K562 (cell line): ENCODE data around the gene PXK. TPM values are rescaled to one million over a fixed set of nuclear protein-coding genes. Genes with fewer than 3 reads are reported as not detected.
A peak's percentile ranks its signal among the peaks of the same experiment; 100 is the strongest.

Experiments
- ATAC-seq: fragments of 200-7000 bp; cut with Tn5 transposase; 3 replicates; pipeline ENCODE4 v1.9.1; 2020; ENCODE audit warnings: moderate library complexity
- BruUV-seq: library from RNA; stranded (reverse); fragments of 400-500 nt; replicated peaks from 2 replicates; lab custom pipeline; 2021; lab: Mats Ljungman, UMichigan
- CTCF ChIA-PET: fragments of 300-600 bp; formaldehyde crosslinking; extraction: SDS; loops from one replicate; lab custom pipeline; 2021; ENCODE audit warnings: low intra/inter-chr PET ratio; lab: Yijun Ruan, JAX
- POLR2A ChIA-PET: fragments of 300-600, 350-650 bp; sonication (Branson Sonifier 250); formaldehyde crosslinking; extraction: SDS; loops from one replicate; lab custom pipeline; 2021; ENCODE audit warnings: antibody characterized with exemption, inconsistent platforms; lab: Yijun Ruan, JAX
- DNase-seq, 4 experiments: peaks; one replicate each; pipeline versions ENCODE4 v3.0.0 to v3.0.0-alpha.2; 2011 to 2018; ENCODE audit warnings: low spot score in 3 of 4, mixed read lengths in 3 of 4; ENCODE audit errors: extremely low read depth in 1 of 4
- FAIRE-seq: peaks from 2 replicates; lab custom pipeline; 2011; peaks lifted over from hg19 to GRCh38; lab: Jason Lieb, UNC
- H2AFZ ChIP-seq: 2 replicates; pipeline ENCODE4 v1.6.0; 2011; ENCODE audit warnings: low read depth, low read length, control low read depth, inconsistent platforms
- H3K27ac ChIP-seq: fragments of 200-600 bp; 3 replicates; pipeline ENCODE4 v1.8.0; 2011; ENCODE audit warnings: low read depth, mild to moderate bottlenecking, control low read depth, inconsistent platforms, low read length, moderate library complexity, mixed read lengths; ENCODE audit errors: extremely low read depth
- H3K27me3 ChIP-seq, 2 experiments: fragments of 300-600 bp in 1 of 2; 2 replicates in 1 of 2; 3 replicates in 1 of 2; pipeline versions ENCODE4 v1.6.0 to v1.8.0; 2011; ENCODE audit warnings: inconsistent platforms in 2 of 2, low read length in 2 of 2, mild to moderate bottlenecking in 1 of 2, mixed read lengths in 1 of 2, moderate library complexity in 1 of 2; ENCODE audit not compliant: control insufficient read depth in 2 of 2, insufficient read depth in 2 of 2
- H3K36me3 ChIP-seq: fragments of 300-600 bp; 3 replicates; pipeline ENCODE4 v1.8.0; 2011; ENCODE audit warnings: mild to moderate bottlenecking, low read length, inconsistent platforms; ENCODE audit not compliant: control insufficient read depth, insufficient read depth
- H3K4me1 ChIP-seq, 2 experiments: fragments of 200-600 bp in 1 of 2; replicated peaks in 1 of 2; 2 replicates in 1 of 2; 3 replicates in 1 of 2; pipeline versions ENCODE4 v1.5.1 to v1.8.0; 2011; ENCODE audit warnings: inconsistent platforms in 2 of 2, low read length in 2 of 2, mild to moderate bottlenecking in 1 of 2, mixed read lengths in 1 of 2, moderate library complexity in 1 of 2; ENCODE audit not compliant: control insufficient read depth in 2 of 2, insufficient read depth in 2 of 2
- H3K4me2 ChIP-seq: 2 replicates; pipeline ENCODE4 v1.6.1; 2011; ENCODE audit warnings: low read length, control low read depth, inconsistent platforms, mixed read lengths; ENCODE audit not compliant: insufficient read depth
- H3K4me3 ChIP-seq: fragments of 200-600 bp; sonication (generic), shearing (Covaris generic); 2 replicates; pipeline ENCODE4 v1.5.1; 2016; ENCODE audit warnings: control low read depth, inconsistent platforms
- H3K79me2 ChIP-seq: fragments of 200-600 bp; 3 replicates; pipeline ENCODE4 v1.8.0; 2011; ENCODE audit warnings: low read length, inconsistent platforms; ENCODE audit not compliant: control insufficient read depth, insufficient read depth
- H3K9ac ChIP-seq, 2 experiments: 2 replicates each; pipeline versions ENCODE4 v1.6.0 to v1.6.1; 2011; ENCODE audit warnings: low read depth in 2 of 2, low read length in 2 of 2, control low read depth in 1 of 2, inconsistent platforms in 1 of 2, mild to moderate bottlenecking in 1 of 2, mixed read lengths in 1 of 2; ENCODE audit not compliant: insufficient read depth in 1 of 2
- H3K9me1 ChIP-seq: one replicate; pipeline ENCODE4 v1.6.0; 2011; ENCODE audit warnings: inconsistent platforms, mild to moderate bottlenecking, low read length, moderate library complexity; ENCODE audit not compliant: control insufficient read depth, insufficient read depth
- H3K9me3 ChIP-seq: replicated peaks from 2 replicates; pipeline ENCODE4 v1.5.1; 2011; ENCODE audit warnings: low read depth, low read length, inconsistent platforms; ENCODE audit not compliant: control insufficient read depth, insufficient read depth
- H4K20me1 ChIP-seq: replicated peaks from 2 replicates; pipeline ENCODE4 v1.6.1; 2011; ENCODE audit warnings: low read length, inconsistent platforms, mixed read lengths; ENCODE audit not compliant: control insufficient read depth, insufficient read depth
- CREBBP ChIP-seq: IDR thresholded peaks from one replicate; pipeline ENCODE4 v1.6.1; 2012; ENCODE audit warnings: low read depth, mild to moderate bottlenecking, control low read depth, inconsistent platforms, low read length
- DDX20 ChIP-seq: fragments of 450-650 bp; IDR thresholded peaks from 2 replicates; pipeline ENCODE4 v1.6.1; 2016; ENCODE audit warnings: missing genetic modification characterization, low read depth, mild to moderate bottlenecking, missing compliant biosample characterization, moderate library complexity
- FOXP1 ChIP-seq: sonication (generic); formaldehyde crosslinking; IDR thresholded peaks from 2 replicates; pipeline ENCODE4 v1.8.0; 2022; ENCODE audit warnings: mild to moderate bottlenecking, missing genetic modification reagents
- HMG20A ChIP-seq: fragments of 450-650 bp; formaldehyde crosslinking; conservative IDR thresholded peaks from 2 replicates; pipeline ENCODE4 v1.4.0; 2020; ENCODE audit warnings: mild to moderate bottlenecking, mixed read lengths
- IFI16 ChIP-seq: fragments of 250-450 bp; sonication (Bioruptor Pico); IDR thresholded peaks from 2 replicates; pipeline ENCODE4 v2.1.2; 2022; ENCODE audit warnings: mild to moderate bottlenecking, inconsistent platforms
- KAT8 ChIP-seq: fragments of 450-650 bp; IDR thresholded peaks from 2 replicates; pipeline ENCODE4 v1.6.1; 2016; ENCODE audit warnings: low read depth, mild to moderate bottlenecking
- PPARD ChIP-seq: fragments of 250-450 bp; sonication (Bioruptor Pico); IDR thresholded peaks from 2 replicates; pipeline ENCODE4 v1.8.0; 2022; ENCODE audit warnings: inconsistent platforms, mild to moderate bottlenecking, moderate library complexity
- RBM17 ChIP-seq: fragments of 200-400 bp; formaldehyde crosslinking; IDR thresholded peaks from 2 replicates; pipeline ENCODE4 v1.6.1; 2017; ENCODE audit warnings: low read depth, mild to moderate bottlenecking, low read length, borderline replicate concordance
- SLC30A9 ChIP-seq: fragments of 250-450 bp; sonication (Bioruptor Pico); IDR thresholded peaks from 2 replicates; pipeline ENCODE4 v1.8.0; 2022; ENCODE audit warnings: mild to moderate bottlenecking, moderate library complexity
- XRCC5 ChIP-seq: fragments of 200-400 bp; formaldehyde crosslinking; IDR thresholded peaks from 2 replicates; pipeline ENCODE4 v1.6.1; 2017; ENCODE audit warnings: low read depth, mild to moderate bottlenecking, low read length
- ZNF140 ChIP-seq: fragments of 250-450 bp; sonication (Bioruptor Pico); IDR thresholded peaks from 2 replicates; pipeline ENCODE4 v1.8.0; 2021; ENCODE audit warnings: moderate library complexity, mild to moderate bottlenecking, inconsistent platforms
- ZNF146 ChIP-seq: IDR thresholded peaks from one replicate; pipeline ENCODE4 v1.6.1; 2018; ENCODE audit warnings: missing compliant biosample characterization; ENCODE audit not compliant: unreplicated experiment
- ZNF282 ChIP-seq: sonication (generic); formaldehyde crosslinking; IDR thresholded peaks from 2 replicates; pipeline ENCODE4 v1.8.1; 2023; ENCODE audit warnings: missing genetic modification reagents
- WGBS: fragments of 100-300 bp; shearing (Covaris generic); methylation state at CpG from one replicate; pipeline ENCODE4 v1.1.6; 2016; ENCODE audit warnings: low coverage, mixed read lengths; ENCODE audit not compliant: insufficient coverage; ENCODE audit errors: missing lambda C conversion rate; 5-methylcytosine and 5-hydroxymethylcytosine counted together
- in situ Hi-C: fragments of 300-500 bp; cut with MboI; formaldehyde crosslinking; loops from 4 replicates; pipeline ENCODE4 v1.15.0; 2018; ENCODE audit warnings: inconsistent platforms, mixed read lengths
- intact Hi-C: fragments of 100-400 bp; cut with micrococcal nuclease; formaldehyde crosslinking; loops from 2 replicates; pipeline ENCODE4 v1.14.2; 2022
- polyA plus RNA-seq, 8 experiments: library from polyadenylated mRNA; depleted of rRNA in 4 of 8; stranded (reverse) in 5 of 8; unstranded in 3 of 8; fragments of >200 nt; fragmentation: Nextera tagmentation in 2 of 8; fragmentation: Illumina TruSeq in 1 of 8; extraction: Ambion mirVana in 2 of 8; extraction: Trizol in 1 of 8; gene quantifications; 2 replicates each; pipeline versions ENCODE4 v1.2.1 to v1.2.3, GENCODE V29; 2011 to 2014; ENCODE audit warnings: inconsistent platforms in 1 of 8, missing spikeins in 1 of 8
- total RNA-seq, 7 experiments: library from RNA; depleted of rRNA in 6 of 7; stranded (reverse); fragments of >200 nt in 6 of 7; fragmentation: Illumina TruSeq in 2 of 7; extraction: Trizol in 2 of 7; gene quantifications; 2 replicates each; pipeline versions ENCODE4 v1.2.1 to v1.2.3, GENCODE V29; 2011 to 2021; ENCODE audit warnings: low replicate concordance in 1 of 7
- TF ChIP-seq, protein P1 (sequence below), 2 experiments: fragments of 200-800 bp in 1 of 2; sonication (Bioruptor generic) in 1 of 2; sonication (generic) in 1 of 2; formaldehyde crosslinking in 1 of 2; IDR thresholded peaks in 1 of 2; conservative IDR thresholded peaks in 1 of 2; 2 replicates each; pipeline versions ENCODE4 v1.5.0 to v1.6.1; 2016 to 2020; ENCODE audit warnings: missing compliant biosample characterization in 1 of 2, missing genetic modification characterization in 1 of 2, missing genetic modification reagents in 1 of 2
- TF ChIP-seq, protein P2 (sequence below), 2 experiments: IDR thresholded peaks; 2 replicates each; pipeline ENCODE4 v1.6.1; 2012; ENCODE audit warnings: improper control_type of control experiment in 2 of 2, low read depth in 2 of 2, low read length in 2 of 2, borderline replicate concordance in 1 of 2

PXK gene
- total and polyA plus RNA-seq, 9 of the 15 experiments (the other 6 are each of a cell fraction or from before 2014, with no cell fraction given): 3.3 to 19.9 (median 11.3) TPM

DNA sequence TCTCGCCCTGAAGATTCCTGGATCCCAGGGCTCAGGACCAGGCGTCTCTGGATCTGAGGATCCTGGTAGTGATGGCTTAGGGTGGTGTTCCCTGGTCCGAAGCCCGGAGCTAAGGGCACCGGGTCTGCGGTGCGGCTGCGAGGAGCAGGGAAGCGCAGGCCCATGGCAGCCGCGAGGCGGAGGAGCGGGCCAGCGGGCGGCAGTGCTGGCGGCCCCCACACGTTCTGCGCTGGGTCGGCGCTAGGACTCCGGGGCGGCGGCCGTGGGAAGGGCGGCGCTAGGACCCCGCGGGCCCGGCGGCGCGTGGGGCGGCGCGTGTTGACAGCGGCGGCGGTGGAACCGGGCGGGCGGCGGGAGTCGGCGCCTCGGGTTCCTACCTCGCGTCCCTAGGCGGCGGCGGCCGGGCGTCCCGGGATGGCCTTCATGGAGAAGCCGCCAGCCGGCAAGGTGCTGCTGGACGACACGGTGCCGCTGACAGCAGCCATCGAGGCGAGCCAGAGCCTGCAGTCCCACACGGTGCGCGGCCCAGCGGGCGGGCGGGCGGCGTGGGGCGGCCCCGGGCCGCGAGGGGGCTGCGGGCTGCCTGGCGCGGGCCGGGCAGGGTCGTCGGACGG, at the start of gene PXK (continued):
- TF ChIP-seq, protein P1, sequence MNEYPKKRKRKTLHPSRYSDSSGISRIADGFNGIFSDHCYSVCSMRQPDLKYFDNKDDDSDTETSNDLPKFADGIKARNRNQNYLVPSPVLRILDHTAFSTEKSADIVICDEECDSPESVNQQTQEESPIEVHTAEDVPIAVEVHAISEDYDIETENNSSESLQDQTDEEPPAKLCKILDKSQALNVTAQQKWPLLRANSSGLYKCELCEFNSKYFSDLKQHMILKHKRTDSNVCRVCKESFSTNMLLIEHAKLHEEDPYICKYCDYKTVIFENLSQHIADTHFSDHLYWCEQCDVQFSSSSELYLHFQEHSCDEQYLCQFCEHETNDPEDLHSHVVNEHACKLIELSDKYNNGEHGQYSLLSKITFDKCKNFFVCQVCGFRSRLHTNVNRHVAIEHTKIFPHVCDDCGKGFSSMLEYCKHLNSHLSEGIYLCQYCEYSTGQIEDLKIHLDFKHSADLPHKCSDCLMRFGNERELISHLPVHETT (CRISPR knock-in tag; conservative IDR thresholded peaks at IDR 0.05 in 1 of 2, IDR thresholded peaks at IDR 0.05 in 1 of 2): peak in 1 of 2 experiments; percentile 75; a peak in 2 of 4 replicates
- TF ChIP-seq, protein P2, sequence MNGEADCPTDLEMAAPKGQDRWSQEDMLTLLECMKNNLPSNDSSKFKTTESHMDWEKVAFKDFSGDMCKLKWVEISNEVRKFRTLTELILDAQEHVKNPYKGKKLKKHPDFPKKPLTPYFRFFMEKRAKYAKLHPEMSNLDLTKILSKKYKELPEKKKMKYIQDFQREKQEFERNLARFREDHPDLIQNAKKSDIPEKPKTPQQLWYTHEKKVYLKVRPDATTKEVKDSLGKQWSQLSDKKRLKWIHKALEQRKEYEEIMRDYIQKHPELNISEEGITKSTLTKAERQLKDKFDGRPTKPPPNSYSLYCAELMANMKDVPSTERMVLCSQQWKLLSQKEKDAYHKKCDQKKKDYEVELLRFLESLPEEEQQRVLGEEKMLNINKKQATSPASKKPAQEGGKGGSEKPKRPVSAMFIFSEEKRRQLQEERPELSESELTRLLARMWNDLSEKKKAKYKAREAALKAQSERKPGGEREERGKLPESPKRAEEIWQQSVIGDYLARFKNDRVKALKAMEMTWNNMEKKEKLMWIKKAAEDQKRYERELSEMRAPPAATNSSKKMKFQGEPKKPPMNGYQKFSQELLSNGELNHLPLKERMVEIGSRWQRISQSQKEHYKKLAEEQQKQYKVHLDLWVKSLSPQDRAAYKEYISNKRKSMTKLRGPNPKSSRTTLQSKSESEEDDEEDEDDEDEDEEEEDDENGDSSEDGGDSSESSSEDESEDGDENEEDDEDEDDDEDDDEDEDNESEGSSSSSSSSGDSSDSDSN (IDR thresholded peaks at IDR 0.05; ENCODE audit: borderline replicate concordance in 1 of 2, low read depth in 2 of 2, low read length in 2 of 2): peak in 1 of 2 experiments; percentile 75; a peak in 1 of 4 replicates
- TF ChIP-seq IFI16 (CRISPR knock-in tag): no peak
- TF ChIP-seq, all 486 proteins: peak for 75

GRCh38 chr3:58285334-58285733, 47.4 kb upstream of the PXK start:
- 30% methylated on average over 5 of the region's 7 CpGs for WGBS
- intact Hi-C loops: no loop called here
- H3K36me3 ChIP-seq: 0 out of 3 replicates have a peak, but pooled peaks cover 4% of the 10 kb centered on the region
- TF ChIP-seq FOXP1 (CRISPR knock-in tag) (no peak), ZNF140 (CRISPR knock-in tag) (no peak), PPARD (no peak), CREBBP (no peak), RBM17 (no peak), ZNF146 (no peak), KAT8 (no peak), ZNF282 (CRISPR knock-in tag) (no peak), DDX20 (tag) (no peak), XRCC5 (no peak), HMG20A (CRISPR knock-in tag) (no peak), SLC30A9 (CRISPR knock-in tag) (no peak)
- TF ChIP-seq, all 486 proteins: peak for 0
- no peaks in the 10 kb centered on the region for H3K4me1 ChIP-seq
- H3K79me2 ChIP-seq: no peaks in the 10 kb centered on the region
- no TSS peak for BruUV-seq
- FAIRE-seq (no peak), ATAC-seq (no peak), DNase-seq (no peak)
- POLR2A ChIA-PET: no interaction called here
- no peak overlapping the region for H3K27ac ChIP-seq
- no peak overlapping the region for H2AFZ ChIP-seq
- no peaks in the 10 kb centered on the region for H3K27me3 ChIP-seq
- no peak overlapping the region for H3K9ac ChIP-seq
- H3K9me1 ChIP-seq: no peaks in the 10 kb centered on the region
- no peaks in the 10 kb centered on the region for H3K9me3 ChIP-seq
- in situ Hi-C loops: no loop called here
- no peak overlapping the region for H3K4me2 ChIP-seq
- H3K4me3 ChIP-seq: no peak overlapping the region
- CTCF ChIA-PET: no interaction called here
- no peaks in the 10 kb centered on the region for H4K20me1 ChIP-seq
